Measurements from ENCODE around the gene TRIM24. TPM values are rescaled to one million over a fixed set of nuclear protein-coding genes. Genes with fewer than 3 reads are reported as not detected.
A peak's percentile ranks its signal among the peaks of the same experiment; 100 is the strongest.
"Not testable (repeated sequence)": the region's sequence is repeated elsewhere in the genome, so short reads cannot be mapped to it uniquely, and the experiment has no call there.

Gene TRIM24
- total RNA-seq (10 to 100 TPM; 13.7 to 22.3 (median 15.9) TPM), polyA plus RNA-seq (1 to 10 TPM; 5.2 to 6.5 (median 5.7) TPM)
- long read RNA-seq, donor 1, partial matches to known transcripts = 0 of 1 reads
- long read RNA-seq, donor 1, other reads (novel, unspliced or antisense) = 0 of 1 reads
- long read RNA-seq, donor 2, full-length matches to known transcripts = 3 of 3 reads
- long read RNA-seq, donor 2, partial matches to known transcripts = 0 of 3 reads
- long read RNA-seq, donor 2, other reads (novel, unspliced or antisense) = 0 of 3 reads

DNA sequence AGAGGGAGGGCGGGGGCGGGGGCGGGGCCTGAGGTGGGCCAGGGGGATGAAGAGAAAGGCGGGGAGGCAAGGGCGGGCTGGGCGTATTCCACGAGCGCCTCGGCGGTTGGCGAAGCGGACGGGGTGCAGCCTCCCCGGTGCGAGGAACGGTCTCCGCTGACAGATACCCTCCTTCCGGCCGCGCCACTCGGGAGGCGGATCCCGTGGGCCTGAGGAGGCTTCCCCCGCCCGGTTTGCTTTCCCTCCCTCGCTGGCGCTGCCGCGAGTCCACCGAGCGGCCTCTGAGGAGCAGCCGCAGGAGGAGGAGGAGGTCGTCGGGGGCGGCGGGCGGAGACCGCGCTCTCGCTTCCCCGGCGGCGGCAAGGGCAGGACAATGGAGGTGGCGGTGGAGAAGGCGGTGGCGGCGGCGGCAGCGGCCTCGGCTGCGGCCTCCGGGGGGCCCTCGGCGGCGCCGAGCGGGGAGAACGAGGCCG is at the start of gene TRIM24:
Gene TRIM24, plus strand, starts transcription at position 84 of the 473 bp plus-strand sequence. Its CDS starts 290 bp downstream, at position 374.
- H3K4me1 ChIP-seq = peaks cover 6 to 28% (median 18%) of the 10 kb centered on the region in 6 donors
- no peaks in the 10 kb centered on the region for H3K9me3 ChIP-seq
- 0 to 1% (median 0%) methylated on average over 15 to 59 of the region's 59 CpGs for WGBS, 5 donors
- TF ChIP-seq, protein P1, sequence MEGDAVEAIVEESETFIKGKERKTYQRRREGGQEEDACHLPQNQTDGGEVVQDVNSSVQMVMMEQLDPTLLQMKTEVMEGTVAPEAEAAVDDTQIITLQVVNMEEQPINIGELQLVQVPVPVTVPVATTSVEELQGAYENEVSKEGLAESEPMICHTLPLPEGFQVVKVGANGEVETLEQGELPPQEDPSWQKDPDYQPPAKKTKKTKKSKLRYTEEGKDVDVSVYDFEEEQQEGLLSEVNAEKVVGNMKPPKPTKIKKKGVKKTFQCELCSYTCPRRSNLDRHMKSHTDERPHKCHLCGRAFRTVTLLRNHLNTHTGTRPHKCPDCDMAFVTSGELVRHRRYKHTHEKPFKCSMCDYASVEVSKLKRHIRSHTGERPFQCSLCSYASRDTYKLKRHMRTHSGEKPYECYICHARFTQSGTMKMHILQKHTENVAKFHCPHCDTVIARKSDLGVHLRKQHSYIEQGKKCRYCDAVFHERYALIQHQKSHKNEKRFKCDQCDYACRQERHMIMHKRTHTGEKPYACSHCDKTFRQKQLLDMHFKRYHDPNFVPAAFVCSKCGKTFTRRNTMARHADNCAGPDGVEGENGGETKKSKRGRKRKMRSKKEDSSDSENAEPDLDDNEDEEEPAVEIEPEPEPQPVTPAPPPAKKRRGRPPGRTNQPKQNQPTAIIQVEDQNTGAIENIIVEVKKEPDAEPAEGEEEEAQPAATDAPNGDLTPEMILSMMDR (IDR thresholded peaks at IDR 0.05 in 8 of 11, conservative IDR thresholded peaks at IDR 0.05 in 3 of 11) = peak in 1 of 11 experiments; percentile 3
- TF ChIP-seq POLR2A (IDR thresholded peaks at IDR 0.05) = peak in 2 of 3 donors; percentile 65 to 85
- peak; percentile 93 to 97 (median 95) for TF ChIP-seq POLR2AphosphoS5 (IDR thresholded peaks at IDR 0.05)
- peak within 1 kb of the TSS; percentile 69 to 93 (median 80) for H3K4me3 ChIP-seq
- H3K27ac ChIP-seq = peak within 1 kb of the TSS; percentile 91 to 98 (median 94)
- H3K36me3 ChIP-seq = no peaks in the 10 kb centered on the region
- no peaks in the 10 kb centered on the region for H3K27me3 ChIP-seq (replicated peaks in 1 of 7)
- intact Hi-C loops (cut with DNase I; ENCODE audit: low total_unique reads) = no loop called here
- peak; percentile 99 for DNase-seq

DNA sequence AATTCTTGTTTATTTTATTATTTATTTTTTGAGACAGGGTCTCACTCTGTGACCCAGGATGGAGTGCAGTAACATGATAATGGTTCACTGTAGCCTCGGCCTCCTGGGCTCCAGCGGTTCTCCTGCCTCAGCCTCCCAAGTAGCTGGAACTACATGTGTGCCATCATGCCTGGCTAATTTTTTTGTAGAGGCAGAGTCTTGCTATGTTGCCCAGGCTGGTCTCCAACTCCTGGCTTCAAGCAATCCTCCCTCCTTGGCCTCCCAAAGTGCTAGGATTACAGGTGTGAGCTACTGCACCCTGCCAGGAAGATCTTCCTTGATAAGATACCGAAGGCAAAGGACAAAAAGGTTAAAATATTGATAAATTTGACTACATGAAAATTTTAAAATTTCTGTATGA is 48.0 kb upstream of the TRIM24 start:
- 82 to 97% (median 92%) methylated on average over 3 of the region's 3 CpGs for WGBS, 5 donors
- H3K36me3 ChIP-seq; H3K4me3 ChIP-seq; H3K9me3 ChIP-seq; H3K27me3 ChIP-seq (replicated peaks in 1 of 7); H3K4me1 ChIP-seq; DNase-seq; intact Hi-C loops (cut with DNase I; ENCODE audit: low total_unique reads); H3K27ac ChIP-seq: not testable (repeated sequence)

DNA sequence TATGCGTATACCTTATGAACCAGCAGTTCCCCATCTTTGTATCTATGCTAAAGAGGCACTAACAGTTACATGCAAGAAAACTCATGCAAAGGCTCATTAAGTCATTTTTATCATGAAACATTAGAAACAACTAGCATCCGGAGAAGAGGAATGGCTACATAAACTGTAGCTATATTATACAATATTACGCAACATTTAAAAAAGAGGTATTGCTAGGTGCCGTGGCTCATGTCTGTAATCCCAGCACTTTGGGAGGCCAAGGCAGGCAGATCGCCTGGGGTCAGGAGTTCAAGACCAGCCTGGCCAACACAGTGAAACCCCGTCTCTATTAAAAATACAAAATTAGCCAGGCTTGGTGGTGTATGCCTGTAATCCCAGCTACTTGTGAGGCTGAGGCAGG is 47.1 kb upstream of the TRIM24 start:
- DNase-seq; H3K27me3 ChIP-seq (replicated peaks in 1 of 7); H3K36me3 ChIP-seq; H3K27ac ChIP-seq; intact Hi-C loops (cut with DNase I; ENCODE audit: low total_unique reads); H3K4me1 ChIP-seq; H3K9me3 ChIP-seq; H3K4me3 ChIP-seq: not testable (repeated sequence)
- WGBS, 5 donors = 82 to 93% (median 88%) methylated on average over 6 of the region's 6 CpGs

DNA sequence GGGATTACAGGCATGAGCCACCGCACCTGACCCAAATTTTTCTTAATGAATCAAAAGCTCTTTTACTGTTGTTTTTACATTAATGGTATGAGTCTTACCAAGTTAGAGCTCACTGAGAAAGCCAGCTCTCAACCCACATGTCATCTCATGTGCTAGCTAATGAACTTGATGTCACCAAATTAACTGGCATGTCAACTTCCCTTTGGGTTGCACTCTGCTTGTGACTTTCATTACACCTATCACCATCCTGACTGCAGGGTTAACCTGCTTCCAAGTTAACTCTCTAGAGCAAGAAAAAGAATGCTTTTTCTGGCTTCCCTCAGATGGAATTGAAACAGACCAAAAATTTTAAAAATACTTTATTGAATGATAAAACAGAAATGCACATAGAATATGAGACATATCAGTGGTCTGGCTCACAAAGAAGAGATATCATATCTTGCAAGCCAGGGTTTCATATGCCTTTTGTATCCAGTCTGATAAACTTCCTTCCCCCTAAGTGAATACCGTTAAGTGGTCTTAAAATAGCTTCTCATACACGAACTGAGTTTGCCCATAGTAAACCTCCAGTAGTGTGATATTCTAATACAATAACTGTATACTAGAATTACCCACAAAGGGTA is 42.9 kb upstream of the TRIM24 start:
- DNase-seq = no peak
- intact Hi-C loops (cut with DNase I; ENCODE audit: low total_unique reads) = no loop called here
- Histone ChIP-seq H3K4me3 (no peak overlapping the region), H3K27ac (no peak overlapping the region), H3K36me3 (no peaks in the 10 kb centered on the region), H3K9me3 (peaks cover 0 to 6% (median 0%) of the 10 kb centered on the region in 8 donors), H3K4me1 (no peaks in the 10 kb centered on the region), H3K27me3 (replicated peaks in 1 of 7) (peaks cover 0 to 6% (median 0%) of the 10 kb centered on the region in 7 donors)
- no peak for TF ChIP-seq POLR2A (IDR thresholded peaks at IDR 0.05)
- no peak for TF ChIP-seq POLR2AphosphoS5 (IDR thresholded peaks at IDR 0.05)
- TF ChIP-seq, protein P1 (IDR thresholded peaks at IDR 0.05 in 8 of 11, conservative IDR thresholded peaks at IDR 0.05 in 3 of 11) = no peak
- 34 to 38% (median 37%) methylated on average over 3 of the region's 3 CpGs for WGBS, 5 donors

DNA sequence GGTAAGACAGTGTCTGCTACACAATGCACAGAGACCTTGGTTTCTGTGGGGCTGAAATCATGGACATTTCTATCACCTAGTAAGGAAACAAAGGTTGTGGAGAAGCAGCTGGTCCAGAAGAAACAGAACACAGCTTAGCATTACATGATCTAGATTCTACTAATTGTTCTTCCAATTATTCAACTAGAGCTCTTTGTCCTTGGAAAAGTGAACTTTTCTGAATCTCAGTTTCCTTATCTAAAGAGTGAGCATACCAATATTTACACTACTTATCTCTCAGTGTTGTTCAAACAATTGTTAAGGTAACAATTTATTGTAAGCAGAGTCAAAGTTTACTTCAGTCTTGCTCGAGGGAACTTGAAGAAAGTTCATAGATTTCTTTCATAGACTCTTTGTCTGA is 42.3 kb upstream of the TRIM24 start:
- no peak for DNase-seq
- 63 to 77% (median 68%) methylated on average over 1 of the region's 1 CpG for WGBS, 5 donors
- no peaks in the 10 kb centered on the region for H3K36me3 ChIP-seq
- peaks cover 0 to 6% (median 0%) of the 10 kb centered on the region in 8 donors for H3K9me3 ChIP-seq
- H3K27ac ChIP-seq = no peak overlapping the region
- peaks cover 0 to 6% (median 0%) of the 10 kb centered on the region in 7 donors for H3K27me3 ChIP-seq (replicated peaks in 1 of 7)
- TF ChIP-seq POLR2A (IDR thresholded peaks at IDR 0.05) (no peak), POLR2AphosphoS5 (IDR thresholded peaks at IDR 0.05) (no peak)
- TF ChIP-seq, protein P1 (IDR thresholded peaks at IDR 0.05 in 8 of 11, conservative IDR thresholded peaks at IDR 0.05 in 3 of 11) = no peak
- no peaks in the 10 kb centered on the region for H3K4me1 ChIP-seq
- H3K4me3 ChIP-seq = no peak overlapping the region
- intact Hi-C loops (cut with DNase I; ENCODE audit: low total_unique reads) = no loop called here

DNA sequence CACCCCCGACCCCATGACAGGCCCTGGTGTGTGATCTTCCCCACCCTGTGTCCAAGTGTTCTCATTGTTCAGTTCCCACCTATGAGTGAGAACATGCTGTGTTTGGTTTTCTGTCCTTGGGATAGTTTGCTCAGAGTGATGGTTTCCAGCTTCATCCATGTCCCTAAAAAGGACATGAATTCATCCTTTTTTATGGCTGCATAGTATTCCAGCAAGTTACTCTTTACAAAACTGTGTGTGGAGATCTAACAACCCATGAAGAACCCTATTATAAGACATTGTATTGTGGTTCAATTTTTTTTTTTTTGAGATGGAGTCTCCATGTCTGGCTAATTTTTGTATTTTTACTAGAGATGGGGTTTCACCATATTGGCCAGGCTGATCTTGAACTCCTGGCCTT is 41.7 kb upstream of the TRIM24 start:
- H3K27me3 ChIP-seq (replicated peaks in 1 of 7); H3K4me1 ChIP-seq; H3K4me3 ChIP-seq; H3K27ac ChIP-seq; DNase-seq; H3K9me3 ChIP-seq; H3K36me3 ChIP-seq; intact Hi-C loops (cut with DNase I; ENCODE audit: low total_unique reads): not testable (repeated sequence)
- WGBS, 5 donors = 38 to 93% (median 81%) methylated on average over 1 of the region's 1 CpG

All from spleen (tissue), 13 donors.